ENCODE results near the gene N4BP2. TPM values are rescaled to one million over a fixed set of nuclear protein-coding genes. Genes with fewer than 3 reads are reported as not detected.

Gene N4BP2
- total and polyA plus RNA-seq, 7 donors, result 1.1 to 6.8 (median 2.7) TPM

- intact Hi-C loops (cut with DNase I), result no loop called here
- no peak overlapping the region for H3K4me3 ChIP-seq
- DNase-seq (no peak), ATAC-seq (no peak)
- peaks cover 0 to 5% (median 0%) of the 10 kb centered on the region in 3 donors for H3K27me3 ChIP-seq (ENCODE audit: insufficient read depth in 3 of 3, low read length in 2 of 3)
- TF ChIP-seq CTCF (IDR thresholded peaks at IDR 0.05), result no peak
- H3K4me1 ChIP-seq, result no peaks in the 10 kb centered on the region
- H3K27ac ChIP-seq, result no peak overlapping the region
- no peaks in the 10 kb centered on the region for H3K9me3 ChIP-seq
- WGBS, 3 donors, result 72 to 80% (median 74%) methylated on average over 15 of the region's 15 CpGs
- no peaks in the 10 kb centered on the region for H3K36me3 ChIP-seq (ENCODE audit: insufficient read depth in 1 of 2, low read depth in 1 of 2)
These were observed 143.6 kb downstream of the N4BP2 start for GRCh38 chr4:40199999-40200874.

GRCh38 chr4:40200875-40201801 lies 144.5 kb downstream of the N4BP2 start:
- 72 to 80% (median 77%) methylated on average over 13 of the region's 13 CpGs for WGBS, 3 donors
- DNase-seq, result no peak
- no peaks in the 10 kb centered on the region for H3K4me1 ChIP-seq
- no peaks in the 10 kb centered on the region for H3K9me3 ChIP-seq
- peaks cover 0 to 5% (median 0%) of the 10 kb centered on the region in 3 donors for H3K27me3 ChIP-seq (ENCODE audit: insufficient read depth in 3 of 3, low read length in 2 of 3)
- intact Hi-C loops (cut with DNase I), result no loop called here
- H3K27ac ChIP-seq, result no peak overlapping the region
- TF ChIP-seq CTCF (IDR thresholded peaks at IDR 0.05), result no peak
- ATAC-seq, result no peak
- no peaks in the 10 kb centered on the region for H3K36me3 ChIP-seq (ENCODE audit: insufficient read depth in 1 of 2, low read depth in 1 of 2)
- no peak overlapping the region for H3K4me3 ChIP-seq

- Histone ChIP-seq H3K36me3 (ENCODE audit: insufficient read depth in 1 of 2, low read depth in 1 of 2) (no peaks in the 10 kb centered on the region), H3K27me3 (ENCODE audit: insufficient read depth in 3 of 3, low read length in 2 of 3) (no peaks in the 10 kb centered on the region), H3K9me3 (no peaks in the 10 kb centered on the region), H3K4me1 (no peaks in the 10 kb centered on the region), H3K4me3 (no peak overlapping the region), H3K27ac (no peak overlapping the region)
- intact Hi-C loops (cut with DNase I), result no loop called here
- DNase-seq (no peak), ATAC-seq (no peak)
- WGBS, 3 donors, result 90 to 92% (median 90%) methylated on average over 4 of the region's 4 CpGs
- no peak for TF ChIP-seq CTCF (IDR thresholded peaks at IDR 0.05)
These were observed 145.2 kb downstream of the N4BP2 start for GRCh38 chr4:40201898-40202297.

- Histone ChIP-seq H3K27ac (no peak overlapping the region), H3K9me3 (no peaks in the 10 kb centered on the region), H3K27me3 (ENCODE audit: insufficient read depth in 3 of 3, low read length in 2 of 3) (no peaks in the 10 kb centered on the region), H3K4me3 (no peak overlapping the region), H3K36me3 (ENCODE audit: insufficient read depth in 1 of 2, low read depth in 1 of 2) (no peaks in the 10 kb centered on the region), H3K4me1 (no peaks in the 10 kb centered on the region)
- intact Hi-C loops (cut with DNase I), result no loop called here
- 86 to 89% (median 87%) methylated on average over 3 of the region's 3 CpGs for WGBS, 3 donors
- DNase-seq, result no peak
- no peak for ATAC-seq
- TF ChIP-seq CTCF (IDR thresholded peaks at IDR 0.05), result no peak
These were observed 145.8 kb downstream of the N4BP2 start for GRCh38 chr4:40202474-40202873.
